Medulla oblongata (tissue), 1 donor: Measurements from ENCODE around the gene KCTD21.
A peak's percentile ranks its signal among the peaks of the same experiment; 100 is the strongest.
"Not testable (repeated sequence)": the region's sequence is repeated elsewhere in the genome, so short reads cannot be mapped to it uniquely, and the experiment has no call there.

Source experiments
- DNase-seq: peaks from one replicate; pipeline ENCODE4 v3.0.0-alpha.2; 2015; ENCODE audit errors: extremely low spot score

The KCTD21 gene

DNA sequence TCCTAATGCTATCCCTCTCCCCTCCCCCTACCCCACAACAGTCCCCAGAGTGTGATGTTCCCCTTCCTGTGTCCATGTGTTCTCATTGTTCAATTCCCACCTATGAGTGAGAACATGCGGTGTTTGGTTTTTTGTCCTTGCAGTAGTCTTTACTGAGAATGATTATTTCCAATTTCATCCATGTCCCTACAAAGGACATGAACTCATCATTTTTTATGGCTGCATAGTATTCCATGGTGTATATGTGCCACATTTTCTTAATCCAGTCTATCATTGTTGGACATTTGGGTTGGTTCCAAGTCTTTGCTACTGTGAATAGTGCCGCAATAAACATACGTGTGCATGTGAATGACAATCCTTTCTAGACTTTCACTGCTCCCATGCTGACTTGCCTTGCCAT, 12.6 kb downstream of the KCTD21 start:
- not testable (repeated sequence) for DNase-seq

- no peak for DNase-seq
Observed at GRCh38 chr11:78171951-78172350, 16.5 kb downstream of the KCTD21 start.

DNA sequence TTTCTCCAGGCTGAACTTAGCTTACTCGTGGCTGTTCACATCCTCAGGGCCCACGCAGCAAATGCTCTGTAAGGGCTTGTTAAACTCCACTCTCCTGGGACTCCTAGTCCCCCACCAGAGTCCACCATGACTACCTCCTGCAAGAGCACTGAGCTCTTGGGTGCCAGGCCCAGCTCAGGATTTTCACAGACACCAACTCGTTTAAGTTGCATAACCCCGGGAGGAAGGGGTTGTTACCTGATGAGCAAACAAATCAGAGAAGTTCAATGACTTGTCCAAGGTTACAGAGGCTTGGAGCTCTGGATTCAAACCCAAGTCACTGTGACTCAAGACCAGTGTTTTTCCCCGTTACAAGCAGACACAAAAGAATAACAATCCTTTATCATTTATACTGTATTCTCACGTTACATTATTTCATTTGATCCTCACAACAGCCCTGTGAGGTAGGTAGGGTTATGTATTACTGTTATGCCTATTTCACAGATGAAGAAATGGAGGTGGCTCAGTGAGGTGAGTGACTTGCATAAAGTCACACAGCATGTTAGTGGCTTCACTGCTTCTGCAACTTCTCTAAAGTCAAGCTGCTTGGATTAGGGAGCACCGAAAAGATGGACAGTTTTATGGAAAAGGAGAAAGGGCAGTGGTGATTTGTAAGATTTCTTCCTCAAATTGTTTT, 17.4 kb downstream of the KCTD21 start:
- DNase-seq, result no peak

DNA sequence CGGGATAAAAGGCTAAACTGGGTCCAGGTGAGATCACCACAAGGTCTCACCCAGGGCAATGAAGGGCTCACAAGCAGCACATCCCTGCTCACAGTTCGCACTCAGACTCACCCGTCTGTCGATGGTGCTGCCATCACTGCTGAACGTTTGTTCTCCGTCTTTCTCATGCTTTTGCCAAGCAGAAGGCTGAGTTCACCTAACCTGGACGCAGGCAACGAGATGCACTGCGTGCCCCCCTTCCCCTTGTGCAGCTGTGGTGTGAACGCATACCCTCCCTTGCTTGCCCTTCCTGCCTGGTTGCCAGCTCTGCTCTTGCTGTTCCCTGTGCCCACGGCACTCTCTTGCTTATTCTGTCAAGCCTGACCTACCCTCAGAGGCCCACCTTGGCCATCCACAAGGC, 18.0 kb downstream of the KCTD21 start:
- DNase-seq, result no peak

- no peak for DNase-seq
Observed at GRCh38 chr11:78168539-78169477, 19.6 kb downstream of the KCTD21 start.

DNA sequence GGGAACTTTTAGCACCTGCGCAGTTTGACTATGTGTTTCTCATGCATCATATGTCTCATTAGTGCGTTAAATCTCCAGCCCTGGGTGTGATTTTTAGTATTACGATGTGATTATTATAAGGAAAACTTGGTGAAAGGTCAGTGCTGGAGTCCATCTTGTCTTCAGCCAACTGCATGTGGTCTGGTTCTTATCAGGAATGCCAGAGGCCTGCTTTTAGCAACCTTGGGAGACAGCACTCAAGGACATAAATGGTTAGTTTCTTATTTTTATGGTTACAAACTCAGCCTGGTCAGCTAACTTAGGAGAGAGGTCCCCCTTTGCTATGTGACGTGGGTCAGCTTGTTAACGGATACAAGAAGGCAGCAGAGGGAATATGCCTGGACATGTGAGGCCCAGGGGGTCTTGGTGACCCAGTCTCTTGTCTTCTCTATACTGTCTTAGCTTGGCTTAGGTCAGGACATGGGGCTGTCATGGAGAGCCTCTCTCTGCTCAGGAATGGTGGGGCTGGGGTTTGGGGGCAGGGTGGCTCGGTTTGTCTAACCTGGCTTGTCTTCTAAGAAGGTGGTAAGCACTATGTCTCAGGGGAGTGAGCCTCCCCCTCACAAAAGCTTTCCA, 21.5 kb downstream of the KCTD21 start:
- DNase-seq, result no peak

DNA sequence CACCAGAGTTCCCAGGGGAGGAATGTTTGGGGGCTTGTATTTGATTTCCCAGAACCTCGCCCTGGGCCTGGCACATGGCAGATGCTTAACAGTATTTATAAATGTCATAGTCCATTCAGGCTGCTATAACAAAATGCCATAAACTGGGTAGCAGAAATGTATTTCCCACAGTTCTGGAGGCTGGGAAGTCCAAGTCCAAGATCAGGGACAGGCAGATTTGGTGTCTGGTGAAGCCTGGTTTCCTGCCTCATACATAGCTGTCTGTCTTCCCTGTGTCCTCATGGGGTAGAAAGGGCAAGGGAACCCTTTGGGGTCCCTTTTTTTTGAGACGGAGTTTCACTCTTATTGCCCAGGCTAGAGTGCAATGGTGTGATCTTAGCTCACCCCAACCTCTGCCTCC, 24.0 kb downstream of the KCTD21 start:
- DNase-seq, result no peak

DNA sequence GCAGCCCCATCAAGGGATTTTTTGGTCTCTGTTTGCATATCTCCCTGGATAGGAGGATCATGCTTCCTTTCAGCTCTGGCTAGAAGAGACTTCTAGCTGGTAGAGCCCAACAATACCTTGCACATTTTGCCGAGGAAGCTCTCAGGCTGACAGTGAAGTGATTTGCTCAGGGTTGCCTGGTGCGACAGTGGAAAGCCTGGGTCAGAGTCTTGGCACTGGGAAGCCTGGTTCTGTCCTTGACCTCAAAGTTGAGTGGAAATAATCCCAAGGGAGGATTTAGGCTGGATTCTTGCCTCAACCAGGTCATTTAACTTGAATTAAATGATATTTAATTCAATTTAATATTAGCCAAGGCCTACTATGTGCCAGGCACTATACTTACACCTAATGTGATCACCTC, 24.6 kb downstream of the KCTD21 start:
- no peak for DNase-seq

DNA sequence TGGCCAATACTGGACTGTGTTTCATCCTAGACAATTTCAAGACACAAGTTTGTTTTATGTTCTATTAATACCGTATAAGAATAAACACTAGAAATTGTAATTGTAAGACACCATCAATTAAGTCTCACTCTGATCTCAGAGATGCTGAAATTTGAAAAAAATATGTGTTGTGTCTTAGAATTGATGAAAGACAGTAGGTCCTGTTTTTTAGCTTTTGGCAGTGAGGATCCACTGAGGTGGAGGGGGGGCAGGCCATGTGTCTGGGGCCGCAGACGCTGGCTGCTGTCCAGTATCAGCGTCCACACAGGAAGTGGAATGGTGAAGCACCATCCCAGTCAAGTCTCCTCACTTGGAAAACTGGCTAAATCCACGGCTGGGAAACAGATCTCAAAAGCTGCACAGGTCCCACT, 26.5 kb downstream of the KCTD21 start:
- DNase-seq, result no peak

DNA sequence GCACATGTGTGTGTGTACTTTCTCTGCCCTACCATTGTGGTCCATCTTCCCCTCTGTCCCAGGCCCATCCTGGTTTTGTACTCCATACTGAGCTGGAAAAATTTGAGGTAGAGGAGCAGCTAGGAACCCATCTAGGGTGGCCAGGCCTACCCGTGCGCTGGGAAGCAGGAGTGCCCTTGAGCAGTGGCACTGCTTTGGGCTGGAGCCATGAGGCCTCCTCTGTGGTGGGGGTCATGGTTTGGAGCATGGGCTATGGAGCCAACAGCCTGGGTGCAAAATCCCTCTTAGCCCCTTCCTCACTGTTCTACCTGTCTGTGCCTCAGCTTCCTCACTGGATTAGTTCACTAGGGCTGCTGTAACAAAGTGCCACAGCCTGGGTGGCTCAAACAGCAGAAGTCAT, 27.1 kb downstream of the KCTD21 start:
- no peak for DNase-seq

DNA sequence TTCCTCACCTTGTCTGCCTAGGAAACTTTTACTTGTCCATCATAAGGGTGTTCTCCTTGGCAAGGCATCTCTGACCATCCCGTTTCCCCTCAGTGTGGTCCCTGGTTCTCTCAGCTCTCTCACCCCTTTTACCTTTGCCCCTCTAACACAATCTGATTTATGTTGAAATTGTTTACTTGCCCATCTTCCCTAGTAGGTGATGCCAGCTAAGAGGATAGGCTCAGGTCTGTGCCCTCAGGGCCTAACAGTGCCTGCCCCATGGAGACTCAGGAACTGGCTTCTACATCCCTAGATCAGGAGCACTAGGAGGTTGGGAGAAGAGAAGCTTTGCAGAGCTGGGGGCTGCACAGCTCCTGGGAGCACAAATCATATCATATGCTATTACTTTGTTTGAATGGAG, 27.9 kb downstream of the KCTD21 start:
- DNase-seq, result no peak

DNA sequence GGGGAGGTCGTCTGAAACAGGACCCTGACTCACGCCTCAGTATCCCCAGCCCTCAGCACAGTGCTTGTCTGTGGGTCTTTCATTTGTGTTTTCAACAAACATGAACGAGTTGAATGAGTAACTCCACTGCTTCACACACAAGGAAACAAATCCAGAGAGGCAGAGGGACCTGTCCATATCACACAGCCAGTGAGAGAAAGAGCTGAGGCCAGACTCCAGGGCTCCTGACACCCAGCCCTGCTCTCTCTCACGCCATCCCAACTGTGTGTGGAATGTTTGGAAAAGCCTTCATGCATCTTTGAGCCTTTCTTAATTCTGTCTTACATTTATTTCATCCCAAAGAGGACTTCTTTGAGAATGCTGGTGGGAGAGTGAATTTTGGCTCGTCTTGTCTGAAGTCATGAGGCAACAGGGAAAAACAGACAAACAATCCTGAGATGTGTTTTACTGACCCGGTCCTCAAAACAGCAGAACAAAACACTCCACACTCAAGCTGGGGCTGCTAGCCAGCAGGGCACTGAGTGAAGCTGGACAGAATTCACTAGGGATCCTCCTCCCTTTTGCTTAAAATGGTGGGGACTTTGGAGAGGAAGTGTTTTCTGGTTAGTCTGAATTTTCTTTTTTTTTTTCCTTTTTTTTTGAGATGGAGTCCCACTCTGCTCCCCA, 29.3 kb downstream of the KCTD21 start:
- peak; percentile 73 for DNase-seq

- DNase-seq, result no peak
Observed at GRCh38 chr11:78156127-78156844, 32.1 kb downstream of the KCTD21 start.

DNA sequence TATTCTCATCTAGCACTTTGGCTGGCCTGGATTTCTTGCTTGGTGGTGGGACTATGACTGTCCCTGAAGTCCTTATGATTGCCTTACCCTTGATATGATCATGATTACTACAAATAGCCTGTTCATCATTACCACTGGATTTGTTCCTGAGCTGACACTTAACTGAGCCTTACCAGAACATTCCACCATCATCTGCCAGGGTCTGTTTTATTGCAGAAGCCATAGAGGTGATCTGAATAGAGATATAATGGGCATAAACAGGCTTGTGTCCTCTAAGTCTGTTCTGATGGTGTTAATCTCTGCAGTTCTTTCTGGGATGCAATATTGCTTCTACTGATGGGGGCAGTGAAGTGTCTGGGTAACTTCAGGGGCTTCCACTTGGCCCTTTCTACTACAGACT, 36.6 kb downstream of the KCTD21 start:
- DNase-seq, result no peak

DNA sequence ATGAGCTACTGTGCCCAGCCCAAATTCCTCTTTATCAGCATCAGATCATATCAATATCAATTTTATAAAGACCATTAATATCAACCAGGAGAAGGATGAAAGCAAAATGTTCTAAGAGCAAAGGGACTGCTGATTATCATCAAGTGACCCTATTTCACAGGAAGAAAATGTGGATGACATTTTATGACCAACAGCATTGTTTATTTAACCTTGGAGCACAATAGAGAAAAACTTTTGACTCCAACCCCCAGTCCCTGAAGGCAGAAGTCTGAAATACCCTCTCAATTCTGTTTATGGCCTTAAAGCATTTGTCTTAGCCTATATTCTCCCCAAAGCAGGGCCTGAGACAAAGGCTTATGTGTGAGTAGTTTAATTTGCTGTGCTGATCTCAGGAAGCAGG, 37.7 kb downstream of the KCTD21 start:
- DNase-seq, result no peak

DNA sequence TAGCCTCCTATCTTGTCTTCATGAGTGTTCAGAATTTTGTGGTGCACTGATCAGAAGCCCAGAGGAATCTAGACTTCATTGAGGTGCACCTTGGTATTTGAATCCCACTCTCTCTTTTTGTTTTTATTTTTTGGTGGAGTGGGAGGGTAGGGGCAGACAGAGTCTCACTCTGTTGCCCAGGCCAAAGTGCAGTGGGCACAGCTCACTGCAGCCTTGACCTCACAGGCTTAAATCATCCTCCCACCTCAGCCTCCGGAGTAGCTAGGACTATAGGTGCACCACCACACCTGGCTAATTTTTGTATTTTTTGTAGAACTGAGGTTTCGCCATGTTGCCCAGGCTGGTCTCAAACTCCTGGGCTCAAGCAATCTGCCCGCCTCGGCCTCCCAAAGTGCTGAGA, 38.1 kb downstream of the KCTD21 start:
- no peak for DNase-seq

GRCh38 chr11:78149646-78150045, 38.8 kb downstream of the KCTD21 start:
- DNase-seq, result peak; percentile 73

DNA sequence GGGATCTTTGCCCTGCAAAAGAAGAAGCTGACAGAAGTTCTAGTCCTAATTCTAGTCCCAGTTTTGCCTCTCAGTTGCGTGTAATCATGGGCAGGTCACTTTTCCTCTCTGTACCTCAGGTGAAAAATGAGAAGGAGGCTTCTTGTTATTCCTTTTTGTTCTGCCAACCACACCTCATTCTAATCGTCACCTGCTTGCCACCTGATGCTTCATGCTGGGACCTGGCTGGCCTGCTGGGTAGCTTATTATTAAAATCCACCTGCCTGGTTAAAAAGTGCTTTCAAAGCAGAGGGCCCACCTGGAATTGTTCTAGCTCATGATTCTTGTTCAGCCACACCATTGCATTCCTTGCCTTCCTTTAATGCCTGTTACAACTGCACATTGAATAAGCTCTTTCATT, 40.6 kb downstream of the KCTD21 start:
- no peak for DNase-seq

GRCh38 chr11:78145511-78146025, 42.9 kb downstream of the KCTD21 start:
- no peak for DNase-seq

GRCh38 chr11:78140392-78141077, 47.9 kb downstream of the KCTD21 start:
- DNase-seq, result no peak
